ENCODE data around the gene SPATA31D3.
"Not testable (repeated sequence)": the region's sequence is repeated elsewhere in the genome, so short reads cannot be mapped to it uniquely, and the experiment has no call there.

The SPATA31D3 gene

GRCh38 chr9:81979196-81979595 is 35.9 kb downstream of the SPATA31D3 start:
- no peak for DNase-seq (ENCODE audit: low read depth)

GRCh38 chr9:81980568-81980967 is 37.3 kb downstream of the SPATA31D3 start:
- DNase-seq (ENCODE audit: low read depth), result no peak

- DNase-seq (ENCODE audit: low read depth), result no peak
Measured at GRCh38 chr9:81981883-81982282, 38.6 kb downstream of the SPATA31D3 start.

- peak; percentile 16 for DNase-seq (ENCODE audit: low read depth)
Measured at GRCh38 chr9:81984928-81985327, 41.6 kb downstream of the SPATA31D3 start.

- no peak for DNase-seq (ENCODE audit: low read depth)
Measured at GRCh38 chr9:81986051-81986450, 42.8 kb downstream of the SPATA31D3 start.

GRCh38 chr9:81988472-81988871 is 45.2 kb downstream of the SPATA31D3 start, which contains the start of gene SPATA31D1:
TSS of gene SPATA31D1 (plus strand) at chr9:81988772. CDS start at chr9:81988819, 47 bp downstream.
- DNase-seq (ENCODE audit: low read depth), result not testable (repeated sequence)

- DNase-seq (ENCODE audit: low read depth), result no peak
Measured at GRCh38 chr9:81989700-81990099, 46.4 kb downstream of the SPATA31D3 start.

GRCh38 chr9:81993656-81994055 is 50.4 kb downstream of the SPATA31D3 start:
- DNase-seq (ENCODE audit: low read depth), result no peak

Measured in iris pigment epithelial cell (primary cell).